ENCODE results near the gene VPS9D1. TPM values are rescaled to one million over a fixed set of nuclear protein-coding genes. Genes with fewer than 3 reads are reported as not detected.

Gene VPS9D1
- total and polyA plus RNA-seq, 2 of the 4 experiments (the other 2 are of a cell fraction): 1.8 to 20.3 TPM

DNA sequence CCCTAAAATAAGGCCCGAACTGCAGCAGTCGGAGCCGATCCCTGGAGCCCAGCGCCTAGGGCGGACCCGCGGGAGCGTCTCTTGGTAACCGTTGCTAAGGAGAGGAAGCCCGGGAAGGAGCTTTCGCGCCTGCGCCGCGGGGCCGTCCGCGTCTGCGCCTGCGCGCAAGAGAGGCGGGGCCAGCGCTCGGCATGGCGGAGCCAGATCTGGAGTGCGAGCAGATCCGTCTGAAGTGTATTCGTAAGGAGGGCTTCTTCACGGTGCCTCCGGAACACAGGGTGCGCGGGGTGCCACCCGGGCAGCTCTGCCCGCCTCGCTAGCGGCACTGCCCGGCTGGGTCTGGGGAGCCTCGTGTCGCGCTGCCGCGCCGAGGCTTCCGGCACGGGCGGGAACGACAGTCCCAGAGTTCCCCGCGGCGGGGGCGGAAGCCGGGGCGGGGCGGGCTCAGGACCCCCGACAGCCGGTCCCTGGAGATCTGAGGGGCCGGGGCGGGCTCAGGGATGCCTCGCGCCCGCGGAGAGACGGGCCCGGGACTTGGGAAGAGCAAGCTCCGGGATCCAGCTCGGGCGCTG lies 34.1 kb downstream of the VPS9D1 start, which contains the start of gene CDK10:
CDK10 (plus strand) TSS at position 170 of the 572 bp plus-strand sequence; CDS start at position 192, 22 bp downstream.
- Histone ChIP-seq H3K27ac (ENCODE audit: insufficient read depth, low read length) (peak within 1 kb of the TSS; percentile 98), H2BK20ac (ENCODE audit: low read depth, low read length) (0 out of 2 replicates have a peak within 1 kb of the TSS, but pooled peaks have one; percentile 57), H4K5ac (ENCODE audit: low read depth, low read length) (peak within 1 kb of the TSS; percentile 85), H4K20me1 (ENCODE audit: insufficient read depth, low read length) (no peaks in the 10 kb centered on the region; the same call in 1 of the 2 replicates), H3K27me3 (ENCODE audit: control insufficient read depth, insufficient read depth, low read length) (no peaks in the 10 kb centered on the region), H2BK15ac (ENCODE audit: low read depth, low read length) (no peak within 1 kb of the TSS; the same call in 2 of the 3 replicates), H2AK5ac (ENCODE audit: low read depth, low read length) (peak within 1 kb of the TSS; percentile 86), H4K91ac (ENCODE audit: insufficient read depth, low read depth, low read length) (peak within 1 kb of the TSS; percentile 99), H3K9ac (ENCODE audit: low read depth, low read length) (peak within 1 kb of the TSS; percentile 96), H3K14ac (replicated peaks; ENCODE audit: low read depth, low read length) (peak within 1 kb of the TSS; percentile 100), H3K4me1 (ENCODE audit: control insufficient read depth, insufficient read depth, low read length) (peaks cover 3% of the 10 kb centered on the region), H3K4me2 (ENCODE audit: low read depth, low read length) (peak within 1 kb of the TSS; percentile 94), H2AK9ac (replicated peaks; ENCODE audit: low read depth, low read length, poor library complexity) (peak within 1 kb of the TSS; percentile 99), H3K23ac (ENCODE audit: low read depth, low read length) (peak within 1 kb of the TSS; percentile 99; the same call in 1 of the 2 replicates), H4K8ac (ENCODE audit: low read depth in 2 of 2, low read length in 2 of 2) (peak within 1 kb of the TSS; percentile 68 to 95), H3K36me3 (ENCODE audit: control insufficient read depth, insufficient read depth, low read length) (peaks cover 15% of the 10 kb centered on the region), H3K79me1 (ENCODE audit: low read depth in 1 of 2, low read length in 2 of 2) (peaks cover 28 to 35% of the 10 kb centered on the region in 2 experiments), H3K9me3 (ENCODE audit: control insufficient read depth, insufficient read depth, low read length) (peaks cover 3% of the 10 kb centered on the region; the same call in 1 of the 2 replicates), H2AFZ (replicated peaks; ENCODE audit: low read length, poor library complexity) (peak within 1 kb of the TSS; percentile 100), H3K9me1 (ENCODE audit: insufficient read depth, low read length) (peaks cover 6% of the 10 kb centered on the region; the same call in 1 of the 2 replicates), H3K4me3 (ENCODE audit: insufficient read depth, low read depth, low read length) (peak within 1 kb of the TSS; percentile 78), H2BK120ac (ENCODE audit: low read depth, low read length) (peak within 1 kb of the TSS; percentile 85; the same call in 1 of the 2 replicates), H3K4ac (ENCODE audit: low read depth, low read length) (peak within 1 kb of the TSS; percentile 96), H2BK5ac (ENCODE audit: low read depth, low read length, poor library complexity, severe bottlenecking) (peak within 1 kb of the TSS; percentile 97), H3K56ac (ENCODE audit: extremely low read depth, insufficient read depth, low read length) (peak within 1 kb of the TSS; percentile 98), H3K18ac (ENCODE audit: low read depth, low read length) (peak within 1 kb of the TSS; percentile 68)
- TF ChIP-seq POLR2A (IDR thresholded peaks at IDR 0.05; ENCODE audit: low read depth, low read length) (peak; percentile 61; the same call in 1 of the 2 replicates), MXI1 (IDR thresholded peaks at IDR 0.05; ENCODE audit: borderline replicate concordance, low read depth, low read length) (peak; percentile 94), FOS (IDR thresholded peaks at IDR 0.05; ENCODE audit: low read depth, low read length) (no peak), SMC3 (IDR thresholded peaks at IDR 0.05; ENCODE audit: low read depth, low read length) (no peak), BHLHE40 (IDR thresholded peaks at IDR 0.05; ENCODE audit: low read depth, low read length) (peak; percentile 53; the same call in 1 of the 2 replicates), RCOR1 (IDR thresholded peaks at IDR 0.05; ENCODE audit: insufficient replicate concordance, low read length) (no peak), USF2 (IDR thresholded peaks at IDR 0.05; ENCODE audit: low read depth, low read length) (peak; percentile 15; the same call in 1 of the 2 replicates)
- dilution Hi-C loops (cut with HindIII; ENCODE audit: low sequenced_read_pairs, unreplicated experiment): no loop called here
- no TSS peak for BruUV-seq (replicated peaks)
- peak; percentile 93 for ATAC-seq (ENCODE audit: low read depth)
- POLR2A ChIA-PET (ENCODE audit: unreplicated experiment): interaction anchor here (0.5 to 0.6 kb wide), 2 partner anchors 192 to 238 kb away, joined by 4 to 11 read pairs; no protein-coding TSS in a partner anchor
- peak; percentile 76 for DNase-seq
- in situ Hi-C loops (cut with MboI; ENCODE audit: low sequenced_read_pairs): no loop called here
- CTCF ChIA-PET: interaction anchor here (0.6 to 1.5 kb wide), 2 partner anchors 13 to 15 kb away, joined by 3 read pairs; no protein-coding TSS in a partner anchor
- intact Hi-C loops (cut with micrococcal nuclease): no loop called here
- 1% methylated on average over 43 of the region's 67 CpGs; no CpG with 5 or more reads in 1 of the 2 experiments for WGBS, 2 experiments (ENCODE audit: extremely low coverage in 2 of 2, insufficient read length in 1 of 2)

Data from IMR-90 (cell line).